PC-3 (cell line): ENCODE measurements around the gene MGAT5. TPM values are rescaled to one million over a fixed set of nuclear protein-coding genes. Genes with fewer than 3 reads are reported as not detected.

Source experiments
- ATAC-seq: fragments of 200-7000 bp; cut with Tn5 transposase; 2 replicates; pipeline ENCODE4 v1.9.1; 2020; ENCODE audit warnings: mild to moderate bottlenecking, moderate library complexity
- BruUV-seq: library from RNA; stranded (reverse); fragments of 400-500 nt; replicated peaks from 2 replicates; lab custom pipeline; 2021; lab: Mats Ljungman, UMichigan
- CTCF ChIA-PET: fragments of 300-600 bp; sonication (Branson Sonifier 250); formaldehyde crosslinking; loops from one replicate; lab custom pipeline; 2022; ENCODE audit warnings: antibody characterized with exemption; lab: Charles Lee
- POLR2A ChIA-PET: fragments of 300-600 bp; sonication (Branson Sonifier 250); formaldehyde crosslinking; loops from one replicate; lab custom pipeline; 2022; ENCODE audit warnings: antibody characterized with exemption; ENCODE audit not compliant: unreplicated experiment; lab: Charles Lee
- DNase-seq: peaks from one replicate; pipeline ENCODE4 v3.0.0-alpha.2; 2015
- H2AFZ ChIP-seq: fragments of 300-600 bp; sonication (generic); 2 replicates; pipeline ENCODE4 v1.6.0; 2016; ENCODE audit warnings: antibody characterized with exemption, low read length
- H3F3A ChIP-seq: fragments of 300-600 bp; sonication (generic); one replicate; pipeline ENCODE4 v1.6.0; 2017; ENCODE audit warnings: antibody characterized with exemption, low read length, control low read depth, mild to moderate bottlenecking; ENCODE audit not compliant: unreplicated experiment
- H3K27ac ChIP-seq: fragments of 300-600 bp; sonication (generic); 2 replicates; pipeline ENCODE4 v1.5.1; 2016; ENCODE audit warnings: mild to moderate bottlenecking, low read length
- H3K27me3 ChIP-seq: fragments of 300-600 bp; sonication (generic); 2 replicates; pipeline ENCODE4 v1.6.1; 2016; ENCODE audit warnings: low read length, mixed read lengths
- H3K36me3 ChIP-seq: fragments of 300-600 bp; sonication (generic); 2 replicates; pipeline ENCODE4 v1.6.1; 2016; ENCODE audit warnings: low read depth, mixed run types, low read length, mixed read lengths
- H3K4me1 ChIP-seq: fragments of 300-600 bp; sonication (generic); 2 replicates; pipeline ENCODE4 v1.5.1; 2016; ENCODE audit warnings: low read length; ENCODE audit not compliant: insufficient read depth
- H3K4me2 ChIP-seq: fragments of 300-600 bp; sonication (generic); 2 replicates; pipeline ENCODE4 v1.6.0; 2016; ENCODE audit warnings: low read length
- H3K4me3 ChIP-seq: fragments of 300-600 bp; sonication (generic); 2 replicates; pipeline ENCODE4 v1.5.1; 2016; ENCODE audit warnings: mild to moderate bottlenecking, low read length, mixed read lengths
- H3K79me2 ChIP-seq: fragments of 300-600 bp; sonication (generic); 2 replicates; pipeline ENCODE4 v1.6.1; 2017; ENCODE audit warnings: low read length, mixed read lengths
- H3K9ac ChIP-seq: fragments of 300-600 bp; sonication (generic); 2 replicates; pipeline ENCODE4 v1.6.0; 2016; ENCODE audit warnings: mild to moderate bottlenecking, low read length
- H3K9me2 ChIP-seq: fragments of 300-600 bp; sonication (generic); replicated peaks from 2 replicates; pipeline ENCODE4 v1.6.1; 2016; ENCODE audit warnings: mixed run types, low read length, mixed read lengths
- H3K9me3 ChIP-seq: fragments of 300-600 bp; sonication (generic); 2 replicates; pipeline ENCODE4 v1.6.1; 2016; ENCODE audit warnings: low read length, mixed read lengths
- H4K20me1 ChIP-seq: fragments of 300-600 bp; sonication (generic); 2 replicates; pipeline ENCODE4 v1.6.1; 2016; ENCODE audit warnings: low read length, mixed read lengths
- CTCF ChIP-seq: fragments of 300-600 bp; sonication (generic); conservative IDR thresholded peaks from 2 replicates; pipeline ENCODE4 v1.5.1; 2017; ENCODE audit warnings: antibody characterized with exemption, low read depth, mild to moderate bottlenecking, low read length
- EZH2 ChIP-seq: fragments of 300-600 bp; sonication (generic); IDR thresholded peaks from one replicate; pipeline ENCODE4 v1.6.1; 2017; ENCODE audit warnings: antibody characterized with exemption, mild to moderate bottlenecking, low read length; ENCODE audit not compliant: unreplicated experiment
- EZH2phosphoT487 ChIP-seq: fragments of 300-600 bp; sonication (generic); IDR thresholded peaks from 2 replicates; pipeline ENCODE4 v1.6.1; 2018; ENCODE audit warnings: mild to moderate bottlenecking, antibody characterized with exemption, low read length, borderline replicate concordance
- intact Hi-C: fragments of 100-400 bp; cut with micrococcal nuclease; formaldehyde crosslinking; loops from 2 replicates; pipeline ENCODE4 v1.9.0; 2023
- total RNA-seq: library from RNA; depleted of rRNA; stranded (reverse); fragments of >200 nt; gene quantifications from 2 replicates; pipeline ENCODE4 v1.2.3, GENCODE V29; 2014

Gene MGAT5
- total RNA-seq, 1 experiment from 2014 or later: 33.8 TPM

- no peak overlapping the region for H3K9ac ChIP-seq
- H3K27me3 ChIP-seq: no peaks in the 10 kb centered on the region
- ChIA-PET POLR2A (no interaction called here), CTCF (no interaction called here)
- H3K36me3 ChIP-seq: peaks cover 5% of the 10 kb centered on the region; the same call in 1 of the 2 replicates
- no peak overlapping the region for H3K4me2 ChIP-seq
- H3K9me3 ChIP-seq: no peaks in the 10 kb centered on the region
- no peaks in the 10 kb centered on the region for H3F3A ChIP-seq
- H2AFZ ChIP-seq: no peak overlapping the region
- intact Hi-C loops: no loop called here
- no peaks in the 10 kb centered on the region for H3K4me1 ChIP-seq
- no peaks in the 10 kb centered on the region for H4K20me1 ChIP-seq
- H3K79me2 ChIP-seq: no peaks in the 10 kb centered on the region
- H3K9me2 ChIP-seq: no peaks in the 10 kb centered on the region
- DNase-seq (no peak), ATAC-seq (no peak)
- no peak overlapping the region for H3K27ac ChIP-seq
- H3K4me3 ChIP-seq: no peak overlapping the region
- TF ChIP-seq EZH2phosphoT487: no peak
- TF ChIP-seq EZH2: no peak
- TF ChIP-seq CTCF: no peak
- no TSS peak for BruUV-seq
Measured at GRCh38 chr2:134344954-134345697, 91.3 kb downstream of the MGAT5 start.

- intact Hi-C loops: no loop called here
- no peaks in the 10 kb centered on the region for H3K4me1 ChIP-seq
- peaks cover 9% of the 10 kb centered on the region; the same call in 1 of the 2 replicates for H3K36me3 ChIP-seq
- H3K9me3 ChIP-seq: no peaks in the 10 kb centered on the region
- POLR2A ChIA-PET: no interaction called here
- H3K27me3 ChIP-seq: no peaks in the 10 kb centered on the region
- no peaks in the 10 kb centered on the region for H3K79me2 ChIP-seq
- ATAC-seq (no peak), DNase-seq (no peak)
- H4K20me1 ChIP-seq: no peaks in the 10 kb centered on the region
- H3F3A ChIP-seq: no peaks in the 10 kb centered on the region
- no peak for TF ChIP-seq CTCF
- TF ChIP-seq EZH2: no peak
- TF ChIP-seq EZH2phosphoT487: no peak
- H2AFZ ChIP-seq: no peak overlapping the region
- no peak overlapping the region for H3K9ac ChIP-seq
- H3K4me2 ChIP-seq: no peak overlapping the region
- CTCF ChIA-PET: no interaction called here
- H3K9me2 ChIP-seq: no peaks in the 10 kb centered on the region
- H3K27ac ChIP-seq: no peak overlapping the region
- no TSS peak for BruUV-seq
- no peak overlapping the region for H3K4me3 ChIP-seq
Measured at GRCh38 chr2:134346141-134346540, 92.3 kb downstream of the MGAT5 start.

- BruUV-seq: no TSS peak
Measured at GRCh38 chr2:134347756-134348155, 93.9 kb downstream of the MGAT5 start.

More at GRCh38 chr2:134347756-134348155, 93.9 kb downstream of the MGAT5 start:
- no peak overlapping the region for H3K9ac ChIP-seq
- H3K9me3 ChIP-seq: no peaks in the 10 kb centered on the region
- no peak overlapping the region for H2AFZ ChIP-seq
- POLR2A ChIA-PET: no interaction called here
- no peaks in the 10 kb centered on the region for H3K9me2 ChIP-seq
- CTCF ChIA-PET: no interaction called here
- TF ChIP-seq EZH2phosphoT487 (no peak), EZH2 (no peak), CTCF (no peak)
- H3K79me2 ChIP-seq: no peaks in the 10 kb centered on the region
- peaks cover 7% of the 10 kb centered on the region; the same call in 1 of the 2 replicates for H3K36me3 ChIP-seq
- no peak overlapping the region for H3K4me2 ChIP-seq
- no peaks in the 10 kb centered on the region for H4K20me1 ChIP-seq
- no peaks in the 10 kb centered on the region for H3K27me3 ChIP-seq
- no peak overlapping the region for H3K4me3 ChIP-seq
- intact Hi-C loops: no loop called here
- DNase-seq (no peak), ATAC-seq (no peak; the same call in 1 of the 2 replicates)
- H3K27ac ChIP-seq: no peak overlapping the region
- H3F3A ChIP-seq: no peaks in the 10 kb centered on the region
- H3K4me1 ChIP-seq: no peaks in the 10 kb centered on the region
